GM12891 (cell line): Measurements from ENCODE around the gene RPN2.

ENCODE experiments used
- PAX5 ChIP-seq: IDR thresholded peaks from 2 replicates; pipeline ENCODE4 v1.6.1; 2011; ENCODE audit warnings: low read length, moderate library complexity, mild to moderate bottlenecking; ENCODE audit not compliant: insufficient read depth, severe bottlenecking
- POLR2A ChIP-seq: IDR thresholded peaks from 2 replicates; pipeline ENCODE4 v1.6.1; 2011; ENCODE audit warnings: low read depth, low read length, control low read depth
- POLR2AphosphoS5 ChIP-seq: IDR thresholded peaks from 2 replicates; pipeline ENCODE4 v1.6.1; 2011; ENCODE audit warnings: low read depth, low read length, control low read depth
- TAF1 ChIP-seq: IDR thresholded peaks from 2 replicates; pipeline ENCODE4 v1.6.1; 2011; ENCODE audit warnings: low read depth, low read length, control low read depth

DNA sequence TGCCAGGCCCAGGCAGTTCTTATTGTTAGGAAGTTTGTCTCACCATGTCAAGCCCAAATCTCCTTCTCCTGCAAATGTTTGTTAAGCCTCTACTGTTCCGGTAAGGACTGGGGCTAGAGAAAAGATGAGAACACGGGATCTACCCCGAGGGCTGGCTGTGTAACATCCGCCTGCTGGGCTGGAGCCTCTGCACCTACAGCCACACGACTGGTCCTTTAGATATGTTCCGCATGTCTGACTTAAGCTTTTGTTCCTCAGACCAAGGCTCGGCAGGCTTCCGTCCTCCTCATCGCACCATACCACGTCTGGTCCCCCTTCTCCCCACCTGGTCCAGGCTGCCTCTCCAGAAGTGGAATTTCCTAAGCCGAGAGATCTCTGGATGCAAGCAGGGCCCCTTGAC lies 79.9 kb downstream of the RPN2 start:
- TF ChIP-seq PAX5 (no peak), POLR2A (no peak), TAF1 (no peak), POLR2AphosphoS5 (no peak)
